IPS DF 4.7 (cell line): ENCODE data around the gene TAB2.
"Not testable (repeated sequence)": the region's sequence is repeated elsewhere in the genome, so short reads cannot be mapped to it uniquely, and the experiment has no call there.

ENCODE experiments used
- DNase-seq: peaks from one replicate; pipeline ENCODE4 v3.0.0-alpha.2; 2013; ENCODE audit warnings: low spot score; ENCODE audit errors: extremely low read depth

TAB2 gene

GRCh38 chr6:149332602-149333265 is 15.2 kb downstream of the TAB2 start:
- DNase-seq: no peak

GRCh38 chr6:149333266-149333620 is 15.7 kb downstream of the TAB2 start:
- DNase-seq: no peak

GRCh38 chr6:149334201-149334600 is 16.7 kb downstream of the TAB2 start:
- DNase-seq: no peak

GRCh38 chr6:149334682-149335160 is 17.2 kb downstream of the TAB2 start:
- DNase-seq: no peak

- no peak for DNase-seq
Measured at GRCh38 chr6:149335924-149336608, 18.6 kb downstream of the TAB2 start.

- DNase-seq: no peak
Measured at GRCh38 chr6:149336609-149336928, 19.1 kb downstream of the TAB2 start.

GRCh38 chr6:149337320-149337719 is 19.8 kb downstream of the TAB2 start:
- DNase-seq: no peak

GRCh38 chr6:149340200-149340599 is 22.7 kb downstream of the TAB2 start:
- DNase-seq: no peak

GRCh38 chr6:149342525-149342924 is 25.0 kb downstream of the TAB2 start:
- no peak for DNase-seq

GRCh38 chr6:149343501-149343900 is 26.0 kb downstream of the TAB2 start:
- no peak for DNase-seq

- DNase-seq: no peak
Measured at GRCh38 chr6:149346078-149346477, 28.6 kb downstream of the TAB2 start.

GRCh38 chr6:149347067-149347466 is 29.6 kb downstream of the TAB2 start:
- DNase-seq: no peak

GRCh38 chr6:149349279-149349678 is 31.8 kb downstream of the TAB2 start:
- DNase-seq: not testable (repeated sequence)

GRCh38 chr6:149354009-149354408 is 36.5 kb downstream of the TAB2 start:
- no peak for DNase-seq

GRCh38 chr6:149356081-149356750 is 38.7 kb downstream of the TAB2 start:
- no peak for DNase-seq

- DNase-seq: no peak
Measured at GRCh38 chr6:149357726-149358538, 40.4 kb downstream of the TAB2 start.

- DNase-seq: no peak
Measured at GRCh38 chr6:149359440-149359839, 41.9 kb downstream of the TAB2 start.

- DNase-seq: no peak
Measured at GRCh38 chr6:149360536-149360935, 43.0 kb downstream of the TAB2 start.

GRCh38 chr6:149362289-149362688 is 44.8 kb downstream of the TAB2 start:
- no peak for DNase-seq

GRCh38 chr6:149363154-149363553 is 45.6 kb downstream of the TAB2 start:
- no peak for DNase-seq

- DNase-seq: no peak
Measured at GRCh38 chr6:149364557-149364956, 47.0 kb downstream of the TAB2 start.

- DNase-seq: no peak
Measured at GRCh38 chr6:149365197-149365596, 47.7 kb downstream of the TAB2 start.
